Cerebellar cortex (tissue), 1 donor: Measurements from ENCODE around the gene PXDC1.
"Not testable (repeated sequence)": the region's sequence is repeated elsewhere in the genome, so short reads cannot be mapped to it uniquely, and the experiment has no call there.

Experiments used
- DNase-seq: peaks from one replicate; pipeline ENCODE4 v3.0.0-alpha.2; 2015; ENCODE audit warnings: low spot score

PXDC1 gene

DNA sequence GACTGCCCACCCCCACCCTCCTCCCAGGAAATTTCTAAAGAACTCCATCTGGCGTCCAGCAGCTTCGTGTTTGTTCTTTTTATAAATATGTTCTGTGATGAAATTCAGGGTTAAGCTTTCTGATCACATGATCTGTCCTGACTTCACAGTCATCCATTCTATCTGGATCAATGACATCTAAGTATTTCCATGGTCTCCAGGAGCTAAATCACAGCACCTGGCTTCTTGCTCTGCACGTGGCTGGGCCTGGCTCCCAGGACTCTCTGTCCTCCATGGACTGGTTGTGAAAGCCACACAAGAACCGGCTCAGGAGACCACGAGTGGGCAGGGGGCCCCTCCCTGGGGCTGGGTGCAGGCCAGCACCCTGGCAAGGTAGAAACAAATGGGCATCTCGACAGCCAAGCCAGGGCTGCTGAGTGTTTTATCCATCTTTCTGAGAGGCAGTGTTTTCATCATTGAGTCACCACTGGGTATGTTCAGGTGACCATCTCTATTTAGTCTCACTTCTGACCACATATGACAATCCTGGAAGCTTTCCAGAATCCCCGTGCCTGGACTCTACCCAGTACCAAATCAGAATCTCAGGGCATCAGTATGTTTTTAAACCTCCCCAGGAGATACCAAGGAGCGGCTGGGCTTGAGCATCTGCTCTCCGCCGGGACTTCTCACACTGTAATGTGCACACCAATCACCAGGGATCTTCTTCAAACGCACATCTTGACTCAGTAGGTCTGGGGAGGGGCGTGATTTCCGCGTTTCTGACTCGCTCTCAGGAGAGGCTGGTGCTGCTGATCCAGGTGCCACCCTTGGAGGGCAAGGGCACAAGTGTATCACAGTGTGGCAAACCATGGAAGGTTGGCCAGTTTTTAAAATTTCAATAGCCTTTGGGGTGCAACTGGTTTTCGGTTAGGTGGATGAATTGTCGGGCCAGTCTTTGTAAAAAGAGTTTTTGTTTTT is 31.6 kb upstream of the PXDC1 start:
- no peak for DNase-seq

DNA sequence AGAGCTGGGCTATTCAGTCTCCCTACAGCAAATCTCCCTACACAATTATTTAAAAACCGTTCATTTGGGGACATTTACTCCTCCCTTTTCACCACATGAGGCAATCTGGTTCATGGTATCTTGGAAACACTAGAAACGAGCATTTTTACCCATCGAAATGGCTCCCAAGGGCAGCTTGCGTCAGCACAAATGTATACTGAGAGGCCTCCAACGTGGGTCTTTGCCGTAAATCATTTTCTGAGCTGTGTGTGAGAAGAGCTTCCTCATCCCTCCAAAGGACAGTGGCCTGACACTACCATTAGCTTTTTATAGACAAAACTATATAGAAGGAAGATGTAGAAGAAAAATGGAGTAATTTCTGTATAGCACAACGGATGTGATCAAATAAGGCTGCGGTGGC is 30.0 kb upstream of the PXDC1 start:
- DNase-seq, result no peak

DNA sequence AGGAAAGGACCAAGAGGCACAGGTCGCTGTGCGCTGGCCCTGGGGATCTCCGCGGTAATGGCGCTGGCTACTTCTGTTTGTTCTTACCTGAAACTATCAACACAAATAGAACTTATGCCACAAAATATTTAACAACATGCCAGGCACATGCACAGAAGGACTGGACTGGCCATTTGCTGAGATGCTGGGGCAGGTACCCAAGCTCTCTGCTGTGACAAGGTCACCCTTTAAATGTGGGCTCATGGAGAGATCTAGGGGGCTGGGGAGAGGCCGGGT is 28.0 kb upstream of the PXDC1 start:
- DNase-seq, result no peak

DNA sequence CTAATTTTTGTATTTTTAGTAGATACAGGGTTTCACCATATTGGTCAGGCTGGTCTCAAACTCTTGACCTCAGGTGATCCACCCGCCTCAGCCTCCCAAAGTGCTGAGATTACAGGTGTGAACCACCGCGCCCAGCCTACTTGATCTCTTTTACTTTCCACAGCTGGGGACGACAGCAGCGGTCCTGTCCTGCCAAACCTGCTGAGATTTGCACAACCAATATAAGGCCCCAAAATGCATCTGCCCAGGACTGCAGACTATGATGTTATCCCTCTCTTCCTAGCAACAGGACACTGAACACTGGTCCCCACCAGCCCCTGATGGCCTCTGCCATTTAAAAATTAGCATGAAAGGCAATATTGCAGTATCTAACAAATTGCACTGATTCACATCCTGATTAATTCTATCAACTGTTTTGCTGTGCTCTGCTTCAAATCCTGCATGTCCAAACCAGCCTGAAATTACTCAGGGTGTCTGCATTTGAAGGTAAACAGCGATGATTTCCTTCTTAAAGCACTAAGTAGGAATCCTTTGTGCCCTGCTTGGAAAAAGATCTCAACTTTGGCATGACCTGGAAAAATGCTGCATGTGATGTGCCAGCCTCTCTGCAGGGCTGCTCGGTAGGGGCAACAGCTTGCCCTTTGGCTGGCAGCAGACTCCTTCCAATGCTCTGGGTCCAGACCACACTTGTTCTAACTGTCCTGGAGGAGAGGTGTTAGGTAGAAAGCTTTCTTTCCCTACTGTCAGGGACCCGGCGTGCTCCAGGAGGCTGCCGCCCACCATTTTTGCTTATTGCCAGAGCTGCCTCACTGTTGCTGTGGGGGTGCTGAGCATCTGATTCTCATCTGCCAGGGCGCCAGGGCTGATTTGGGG is 27.4 kb upstream of the PXDC1 start:
- no peak for DNase-seq

DNA sequence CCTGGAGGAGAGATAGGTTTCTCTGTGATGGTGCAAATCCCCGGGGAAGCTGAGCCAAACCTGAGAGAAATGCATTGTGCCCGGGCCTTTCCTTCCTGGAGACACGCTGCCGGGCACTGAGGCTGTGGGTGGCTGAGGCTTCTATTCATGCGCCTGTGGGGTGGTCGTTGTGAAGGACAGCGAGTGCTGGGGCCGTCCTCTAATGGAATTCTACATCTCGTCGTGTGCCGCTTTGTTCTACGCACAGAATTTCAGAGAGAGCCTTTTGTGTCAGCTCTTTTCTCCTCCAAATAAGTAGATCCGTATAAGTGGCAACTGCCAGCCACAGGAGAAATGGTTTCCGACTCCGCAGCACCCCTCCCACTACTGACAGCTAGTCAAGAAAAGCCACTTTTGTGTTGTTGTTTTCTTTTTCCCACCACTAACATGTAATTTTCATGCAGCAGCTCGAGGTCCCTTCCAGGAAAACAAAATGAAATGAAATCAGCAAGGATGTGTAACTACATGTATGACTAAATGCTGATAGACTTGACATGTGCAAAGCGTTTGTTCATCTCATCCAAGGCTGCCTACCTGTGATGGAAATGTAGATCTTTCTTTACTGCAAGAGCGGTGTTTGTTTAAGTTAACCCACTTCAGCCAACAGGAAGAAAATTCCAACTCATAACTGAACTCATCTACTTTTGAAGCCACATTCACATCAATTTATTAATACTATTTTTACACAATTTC is 26.4 kb upstream of the PXDC1 start:
- DNase-seq, result no peak

DNA sequence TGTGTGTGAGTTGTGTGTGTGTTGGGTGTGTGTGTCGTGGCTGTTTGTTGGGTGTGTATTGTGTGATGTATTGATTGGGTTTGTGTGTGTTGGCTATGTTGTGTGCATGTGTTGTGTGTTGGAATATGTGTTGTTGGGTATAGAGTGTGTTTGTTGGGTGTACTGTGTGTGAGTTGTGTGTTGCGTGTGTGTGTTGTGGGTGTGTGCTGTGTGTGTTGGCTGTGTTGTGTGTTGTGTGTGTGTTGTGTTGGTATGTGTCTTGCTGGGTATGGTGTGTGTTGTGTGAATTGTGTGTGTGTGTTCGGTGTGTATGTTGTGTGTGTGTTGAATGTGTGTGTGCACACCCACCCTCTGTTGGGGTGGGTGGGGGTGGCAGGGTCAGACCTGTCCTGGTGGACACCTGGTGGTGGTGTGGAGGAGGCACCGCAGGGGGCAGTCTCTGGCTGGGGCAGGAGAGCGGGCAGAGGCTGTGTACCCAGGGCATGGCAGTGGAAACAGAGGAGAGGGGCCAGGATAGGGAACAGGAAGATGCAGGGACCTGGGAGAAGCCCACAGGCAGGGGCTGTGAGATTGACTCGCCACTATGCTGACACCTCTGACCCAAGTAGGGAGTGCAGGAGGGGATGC is 25.5 kb upstream of the PXDC1 start:
- DNase-seq, result no peak

DNA sequence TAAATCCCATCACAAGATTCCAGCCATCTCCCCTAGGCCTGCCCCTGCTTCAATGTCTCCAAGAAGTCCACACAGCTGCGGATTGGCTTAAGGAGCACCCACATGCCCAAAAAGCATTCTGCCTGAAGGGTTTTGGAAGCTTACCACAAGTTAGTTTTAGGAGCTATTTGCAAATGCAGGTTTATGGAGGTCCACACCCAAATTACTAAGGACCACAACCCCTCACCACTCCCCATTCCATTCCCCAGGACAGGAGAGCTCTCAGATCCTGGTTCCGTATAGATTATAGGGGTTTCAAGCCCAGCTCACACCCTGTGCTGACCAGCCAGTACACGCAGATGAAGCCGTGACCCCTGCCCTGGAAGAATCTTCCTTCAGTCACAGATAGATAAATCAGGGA is 24.3 kb upstream of the PXDC1 start:
- DNase-seq, result no peak

DNA sequence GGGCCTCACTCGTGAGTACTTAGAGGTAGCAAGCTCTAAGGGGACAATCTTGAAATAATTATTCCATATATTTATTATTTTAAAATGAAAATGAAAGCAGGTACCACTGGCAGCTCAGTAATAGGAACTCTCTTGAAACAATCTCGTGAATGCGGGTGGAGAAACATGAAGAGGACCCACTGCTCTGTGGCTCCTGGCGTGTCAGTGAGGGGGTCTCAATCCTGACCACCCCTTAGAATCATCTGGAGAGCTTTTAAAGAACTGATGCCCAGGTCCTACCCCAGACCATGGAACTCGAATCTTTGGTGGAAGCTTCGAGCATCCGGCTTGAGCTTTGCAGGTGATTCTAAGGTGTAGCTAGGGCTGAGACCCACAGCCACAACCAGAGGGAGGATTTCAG is 23.9 kb upstream of the PXDC1 start:
- no peak for DNase-seq

DNA sequence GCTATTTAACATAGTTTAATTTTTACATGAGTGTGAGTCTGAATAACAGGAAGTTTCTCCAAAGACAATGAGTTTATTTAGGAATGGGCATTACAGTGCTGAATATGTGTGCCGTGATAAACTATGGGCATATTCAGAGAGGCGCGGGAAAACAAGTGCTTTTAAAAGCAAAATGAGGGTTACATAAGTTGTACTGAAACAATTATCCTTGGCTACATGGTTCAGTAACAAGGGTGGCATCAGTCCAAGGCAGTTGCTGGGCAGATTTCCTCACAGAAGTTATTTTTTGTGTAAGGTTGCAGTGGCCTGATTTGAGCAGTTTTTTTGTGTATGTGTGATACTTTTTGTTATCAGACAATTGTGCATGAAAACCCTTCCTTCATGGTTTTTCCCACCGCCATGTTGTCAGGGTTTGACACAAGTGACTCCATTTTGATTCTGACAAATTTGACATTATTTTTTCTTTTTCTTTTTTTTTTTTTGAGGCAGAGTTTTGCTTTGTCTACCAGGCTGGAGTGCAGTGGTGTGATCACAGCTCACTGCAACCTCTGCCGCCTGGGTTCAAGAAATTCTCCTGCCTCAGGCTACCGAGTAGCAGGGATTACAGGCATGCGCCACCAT is 22.3 kb upstream of the PXDC1 start:
- no peak for DNase-seq

DNA sequence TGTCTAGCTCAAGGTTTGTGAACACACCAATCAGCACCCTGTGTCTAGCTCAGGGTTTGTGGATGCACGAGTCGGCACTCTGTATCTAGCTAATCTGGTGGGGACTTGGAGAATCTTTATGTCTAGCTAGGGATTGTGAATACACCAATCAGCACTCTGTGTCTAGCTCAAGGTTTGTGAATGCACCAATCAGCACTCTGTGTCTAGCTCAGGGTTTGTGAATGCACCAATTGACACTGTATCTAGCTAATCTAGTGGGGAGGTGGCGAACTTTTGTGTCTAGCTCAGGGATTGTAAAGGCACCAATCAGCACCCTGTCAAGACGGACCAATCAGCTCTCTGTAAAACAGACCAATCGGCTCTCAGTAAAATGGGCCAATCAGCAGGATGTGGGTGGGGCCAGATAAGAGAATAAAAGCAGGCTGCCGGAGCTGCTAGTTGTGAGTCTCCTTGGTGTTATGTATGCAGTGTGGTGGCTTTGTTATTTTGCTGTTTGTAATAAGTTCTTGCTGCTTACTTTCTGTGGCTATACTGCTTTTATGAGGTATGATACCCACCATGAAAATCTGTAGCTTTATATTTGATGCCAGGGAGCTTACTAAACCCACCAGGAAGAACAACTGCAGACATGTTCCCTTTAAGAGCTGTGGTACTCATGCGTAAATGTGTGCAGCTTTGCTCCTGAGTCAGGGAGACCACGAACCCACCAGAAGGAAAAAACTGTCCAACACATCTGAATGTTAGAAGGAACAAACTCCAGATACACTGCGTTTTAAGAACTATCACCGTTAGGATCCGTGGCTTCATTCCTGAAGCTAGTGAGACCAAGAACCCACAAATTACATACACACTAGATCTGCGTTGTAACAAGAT is 20.9 kb upstream of the PXDC1 start:
- not testable (repeated sequence) for DNase-seq

DNA sequence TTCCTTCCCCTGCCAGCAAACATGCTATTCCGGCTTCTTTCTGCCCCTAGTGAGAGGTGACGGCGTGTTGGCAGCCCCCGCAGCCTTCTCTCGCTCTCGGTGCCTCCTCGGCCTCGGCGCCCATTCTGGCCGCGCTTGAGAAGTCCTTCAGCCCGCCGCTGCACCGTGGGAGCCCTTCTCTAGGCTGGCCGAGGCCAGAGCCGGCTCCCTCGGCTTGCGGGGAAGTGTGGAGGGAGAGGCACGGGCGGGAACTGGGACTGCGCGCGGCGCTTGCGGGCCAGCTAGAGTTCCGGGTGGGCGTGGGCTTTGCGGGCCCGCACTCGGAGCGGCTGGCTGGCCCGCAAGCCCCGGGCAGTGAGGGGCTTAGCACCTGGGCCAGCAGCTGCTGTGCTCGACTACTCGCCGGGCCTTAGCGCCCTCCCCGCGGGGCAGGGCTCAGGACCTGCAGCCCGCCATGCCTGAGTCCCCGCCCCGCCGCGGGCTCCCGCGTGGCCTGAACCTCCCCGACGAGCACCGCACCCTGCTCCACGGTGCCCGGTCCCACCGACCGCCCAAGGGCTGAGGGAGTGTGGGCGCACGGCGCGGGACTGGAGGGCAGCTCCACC is 20.0 kb upstream of the PXDC1 start:
- no peak for DNase-seq

DNA sequence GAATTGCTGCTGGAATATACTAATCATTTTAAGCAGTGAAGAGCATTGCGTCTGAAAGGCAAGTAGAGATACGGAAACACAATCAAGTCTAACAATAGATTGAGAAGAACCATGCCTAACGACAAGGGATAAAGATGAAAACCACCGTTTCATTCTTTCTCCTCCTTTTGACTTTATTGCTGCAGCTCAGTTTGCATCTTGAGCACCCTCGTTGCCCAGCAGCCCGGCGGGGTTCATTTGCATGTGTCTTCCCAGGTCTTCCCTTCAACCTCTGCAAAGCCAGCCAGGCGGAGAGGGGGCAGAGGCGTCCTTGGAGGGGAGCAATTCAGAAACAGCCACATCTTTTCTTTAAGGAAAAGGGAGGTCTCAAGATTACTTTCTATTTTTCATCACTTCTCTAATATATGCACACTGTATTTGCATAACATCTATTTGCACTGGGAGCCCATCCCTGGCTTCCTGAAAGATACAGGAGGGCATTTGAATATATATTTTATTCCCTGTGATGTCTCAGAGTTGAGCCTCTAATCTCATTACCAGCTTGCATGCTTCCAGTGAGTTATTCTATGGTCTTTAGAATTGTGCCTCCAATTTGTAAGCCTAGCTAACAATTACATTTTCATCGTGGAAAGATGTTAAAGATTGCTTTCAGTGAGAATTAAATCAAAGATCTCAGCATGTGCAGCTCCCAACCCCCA is 18.7 kb upstream of the PXDC1 start:
- DNase-seq, result no peak

DNA sequence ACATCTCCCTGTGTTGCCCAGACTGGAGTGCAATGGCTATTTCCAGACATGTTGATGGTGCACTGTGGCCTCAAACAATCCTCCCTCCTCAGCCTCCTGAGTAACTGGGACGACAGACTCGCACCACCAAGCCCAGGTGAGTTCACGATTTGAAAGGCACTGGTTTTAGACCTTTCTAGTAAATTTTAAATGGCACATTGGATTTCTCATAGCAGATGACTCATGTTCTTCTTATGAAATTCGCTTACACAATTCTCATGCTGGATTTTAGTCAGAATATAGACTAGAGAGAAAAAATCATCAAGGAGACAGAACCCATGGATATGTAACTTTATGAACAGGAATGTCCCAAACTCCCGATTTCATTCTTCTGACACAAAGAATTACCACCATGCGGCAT is 18.1 kb upstream of the PXDC1 start:
- no peak for DNase-seq

DNA sequence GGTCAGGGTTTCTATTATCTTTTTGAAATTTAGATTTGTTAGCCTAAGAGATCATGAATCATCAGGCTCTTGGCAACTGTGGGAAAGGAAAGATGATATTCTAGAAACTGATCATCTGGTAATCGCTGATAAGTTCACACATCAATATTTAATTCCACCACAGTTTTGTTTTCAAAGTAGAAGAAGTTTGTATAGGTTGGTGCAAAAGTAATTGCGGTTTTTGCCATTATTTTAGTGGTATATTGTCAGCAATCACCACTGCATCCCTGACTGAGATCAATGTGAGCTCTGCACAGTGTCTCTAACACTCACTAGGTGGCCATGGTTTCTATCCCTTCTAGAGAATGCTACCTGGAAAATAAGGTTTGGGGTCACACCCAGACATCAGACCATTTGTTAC is 17.0 kb upstream of the PXDC1 start:
- no peak for DNase-seq

DNA sequence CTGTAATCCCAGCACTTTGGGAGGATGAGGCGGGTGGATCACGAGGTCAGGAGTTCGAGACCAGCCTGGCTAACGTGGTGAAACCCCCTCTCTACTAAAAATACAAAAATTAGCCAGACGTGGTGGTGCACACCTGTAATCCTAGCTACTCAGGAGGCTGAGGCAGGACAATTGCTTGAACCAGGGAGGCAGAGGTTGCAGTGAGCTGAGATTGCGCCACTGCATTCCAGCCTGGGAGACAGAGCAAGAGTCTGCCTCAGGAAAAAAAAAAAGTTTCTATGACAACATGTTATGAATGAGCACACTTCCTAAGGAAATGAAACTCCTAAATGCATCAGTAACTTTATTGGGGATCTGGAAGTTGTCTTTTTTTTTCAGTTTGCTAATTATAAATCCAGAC is 16.0 kb upstream of the PXDC1 start:
- not testable (repeated sequence) for DNase-seq

DNA sequence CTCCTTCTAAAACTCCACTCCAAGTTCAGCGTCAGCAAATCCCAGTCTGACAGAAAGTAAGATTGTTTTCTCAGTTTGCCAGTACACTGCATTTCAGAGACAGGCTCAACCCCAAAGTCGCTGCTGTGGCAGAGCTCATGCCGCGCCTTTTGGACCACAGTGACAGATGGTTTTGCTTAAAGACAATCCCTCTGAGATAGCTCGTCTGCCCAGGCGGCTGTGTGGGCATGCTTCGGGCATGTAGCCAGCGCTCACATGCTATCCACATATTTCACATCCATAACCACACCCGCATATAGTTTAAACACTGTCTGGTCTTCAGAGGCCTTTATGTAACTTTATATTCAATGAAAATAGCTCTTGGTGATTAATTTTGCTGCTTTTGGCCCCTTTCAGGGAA is 14.7 kb upstream of the PXDC1 start:
- DNase-seq, result no peak

DNA sequence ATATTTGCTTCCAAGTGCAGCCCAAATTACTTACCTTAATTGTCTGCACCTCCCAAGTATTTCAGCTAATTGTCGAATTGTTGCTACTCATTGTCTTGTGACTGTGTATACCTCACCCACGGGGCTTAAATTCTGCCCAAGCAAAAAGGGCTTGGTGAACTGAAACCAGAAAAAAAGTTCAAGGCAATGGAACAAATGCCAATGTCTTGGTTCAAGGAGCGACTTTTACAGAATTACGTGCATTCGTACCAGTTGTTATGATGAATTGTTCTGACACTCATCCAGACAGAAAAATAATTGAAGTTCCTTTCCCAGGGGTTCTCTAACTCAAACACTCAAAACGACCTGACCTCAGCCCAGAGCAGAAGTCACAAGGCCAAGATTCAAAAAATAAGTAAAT is 13.9 kb upstream of the PXDC1 start:
- DNase-seq, result no peak

DNA sequence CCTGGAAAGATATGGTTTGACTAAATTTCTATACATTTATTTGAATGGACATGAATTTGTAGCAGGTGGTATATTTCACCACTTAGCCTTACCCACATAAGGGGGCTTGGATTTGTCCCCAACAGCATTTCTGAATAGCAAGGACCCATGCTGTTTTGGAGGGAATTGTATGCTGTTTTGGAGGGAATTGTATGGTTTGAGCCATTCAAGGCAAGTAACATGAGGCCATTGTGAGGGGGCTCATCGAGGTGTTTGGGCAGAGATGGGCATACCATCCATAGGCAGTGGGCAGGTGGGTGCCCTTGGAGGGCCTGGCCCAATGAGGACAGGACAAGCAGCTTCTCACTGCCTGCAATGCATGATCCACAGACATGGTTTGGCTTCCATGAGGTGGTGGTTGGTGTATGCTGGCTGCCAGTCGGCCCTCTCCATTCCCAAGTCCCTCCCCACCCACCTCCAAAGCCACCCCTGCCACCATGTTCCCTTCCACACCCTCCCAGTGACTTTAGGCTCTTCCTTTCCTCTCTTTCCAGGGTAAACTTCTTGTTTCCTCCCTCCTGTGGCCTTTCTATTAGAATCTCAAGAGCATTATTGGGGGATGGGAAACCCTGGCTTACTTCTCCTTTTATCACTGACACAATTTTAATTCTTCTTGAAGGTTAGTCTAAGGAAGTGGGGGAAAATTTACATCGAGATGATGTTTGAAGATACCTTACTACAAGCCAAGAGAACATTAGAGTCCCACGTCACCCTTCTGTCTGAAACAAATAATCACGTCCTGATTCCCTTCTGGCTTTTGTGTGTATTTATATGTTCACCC is 13.2 kb upstream of the PXDC1 start:
- DNase-seq, result no peak

DNA sequence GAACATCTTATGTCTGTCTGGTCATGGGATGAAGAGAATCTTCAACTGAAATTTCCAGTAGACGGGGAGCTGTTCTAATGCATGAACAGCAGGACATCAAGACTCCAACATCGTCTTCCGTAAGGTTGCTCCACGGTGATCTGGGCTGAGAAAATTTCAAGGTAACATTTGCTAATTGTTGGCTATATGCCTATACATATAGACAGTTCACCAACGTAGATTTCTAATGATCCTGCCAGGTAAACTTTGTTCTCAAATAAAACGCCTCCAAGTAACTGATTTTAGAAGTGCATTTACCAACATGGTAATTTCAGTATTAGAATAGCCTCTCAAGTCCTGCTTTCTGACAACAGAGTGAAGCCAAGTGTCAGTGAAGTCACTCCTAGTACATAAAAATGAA is 11.3 kb upstream of the PXDC1 start:
- DNase-seq, result no peak
